SK-N-SH treated with all-trans-retinoic acid at 6 μM for 48 hours (cell line): ENCODE measurements around the gene RDX.

ENCODE experiments used
- ARNTL ChIP-seq: fragments of 450-650 bp; formaldehyde crosslinking; IDR thresholded peaks from 2 replicates; pipeline ENCODE4 v1.5.0; 2020; ENCODE audit warnings: low read depth, mild to moderate bottlenecking, moderate library complexity, borderline replicate concordance
- TOX ChIP-seq: fragments of 250-450 bp; sonication (Bioruptor Pico); IDR thresholded peaks from 2 replicates; pipeline ENCODE4 v1.8.0; 2021; ENCODE audit warnings: mild to moderate bottlenecking, moderate library complexity, borderline replicate concordance
- ZFP3 ChIP-seq: fragments of 250-450 bp; sonication (Bioruptor Pico); IDR thresholded peaks from 2 replicates; pipeline ENCODE4 v1.5.0; 2020; ENCODE audit warnings: mild to moderate bottlenecking, moderate library complexity
- TF ChIP-seq, protein P1 (sequence below): fragments of 250-450 bp; sonication (Bioruptor Pico); IDR thresholded peaks from 2 replicates; pipeline ENCODE4 v1.5.0; 2020; ENCODE audit warnings: mild to moderate bottlenecking, moderate library complexity

DNA sequence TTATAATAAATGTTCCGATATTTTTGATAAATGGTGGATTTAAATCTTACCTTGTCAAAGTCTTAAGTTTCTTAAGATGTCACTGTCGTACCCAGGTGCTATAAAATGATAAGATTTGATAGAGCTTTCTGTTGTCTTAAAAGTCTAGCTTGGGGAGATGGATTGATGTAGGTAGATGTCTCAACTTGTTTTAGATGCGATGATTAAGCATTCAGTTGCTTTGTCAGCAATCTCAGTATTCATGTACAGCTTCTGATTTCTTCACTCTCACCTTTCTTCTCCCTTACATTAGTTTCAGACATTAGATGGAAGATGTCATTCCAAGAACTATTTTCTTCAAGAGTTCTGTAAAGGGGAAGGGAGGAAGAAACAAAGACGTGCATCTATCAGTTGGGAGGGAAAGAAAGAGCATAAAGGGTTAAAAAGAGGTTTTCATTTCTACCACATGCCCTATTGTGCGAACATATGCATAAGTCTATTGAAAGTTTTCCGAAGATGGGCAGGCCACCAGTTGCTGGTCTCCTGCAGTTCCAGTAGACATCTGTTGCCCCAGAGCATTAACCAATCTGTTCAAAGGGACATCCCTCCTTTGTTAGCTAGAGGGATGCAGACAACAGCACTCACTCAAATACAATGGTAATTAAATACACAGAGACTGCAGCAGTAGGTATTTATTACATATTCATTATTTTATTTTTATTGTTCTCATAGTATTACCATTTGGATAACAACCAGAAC, 164.9 kb downstream of the RDX start:
- no peak for TF ChIP-seq ZFP3
- TF ChIP-seq, protein P1, sequence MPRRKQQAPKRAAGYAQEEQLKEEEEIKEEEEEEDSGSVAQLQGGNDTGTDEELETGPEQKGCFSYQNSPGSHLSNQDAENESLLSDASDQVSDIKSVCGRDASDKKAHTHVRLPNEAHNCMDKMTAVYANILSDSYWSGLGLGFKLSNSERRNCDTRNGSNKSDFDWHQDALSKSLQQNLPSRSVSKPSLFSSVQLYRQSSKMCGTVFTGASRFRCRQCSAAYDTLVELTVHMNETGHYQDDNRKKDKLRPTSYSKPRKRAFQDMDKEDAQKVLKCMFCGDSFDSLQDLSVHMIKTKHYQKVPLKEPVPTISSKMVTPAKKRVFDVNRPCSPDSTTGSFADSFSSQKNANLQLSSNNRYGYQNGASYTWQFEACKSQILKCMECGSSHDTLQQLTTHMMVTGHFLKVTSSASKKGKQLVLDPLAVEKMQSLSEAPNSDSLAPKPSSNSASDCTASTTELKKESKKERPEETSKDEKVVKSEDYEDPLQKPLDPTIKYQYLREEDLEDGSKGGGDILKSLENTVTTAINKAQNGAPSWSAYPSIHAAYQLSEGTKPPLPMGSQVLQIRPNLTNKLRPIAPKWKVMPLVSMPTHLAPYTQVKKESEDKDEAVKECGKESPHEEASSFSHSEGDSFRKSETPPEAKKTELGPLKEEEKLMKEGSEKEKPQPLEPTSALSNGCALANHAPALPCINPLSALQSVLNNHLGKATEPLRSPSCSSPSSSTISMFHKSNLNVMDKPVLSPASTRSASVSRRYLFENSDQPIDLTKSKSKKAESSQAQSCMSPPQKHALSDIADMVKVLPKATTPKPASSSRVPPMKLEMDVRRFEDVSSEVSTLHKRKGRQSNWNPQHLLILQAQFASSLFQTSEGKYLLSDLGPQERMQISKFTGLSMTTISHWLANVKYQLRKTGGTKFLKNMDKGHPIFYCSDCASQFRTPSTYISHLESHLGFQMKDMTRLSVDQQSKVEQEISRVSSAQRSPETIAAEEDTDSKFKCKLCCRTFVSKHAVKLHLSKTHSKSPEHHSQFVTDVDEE (CRISPR knock-in tag): no peak
- TF ChIP-seq TOX (CRISPR knock-in tag): no peak
- no peak for TF ChIP-seq ARNTL (CRISPR knock-in tag)
